Adrenal gland (tissue), 12 donors: ENCODE results near the gene ATP2B3. TPM values are rescaled to one million over a fixed set of nuclear protein-coding genes. Genes with fewer than 3 reads are reported as not detected.
"Not testable (repeated sequence)": the region's sequence is repeated elsewhere in the genome, so short reads cannot be mapped to it uniquely, and the experiment has no call there.

ENCODE experiments used
- DNase-seq, 7 donors: peaks; one replicate each; pipeline ENCODE4 v3.0.0-alpha.2; 2019 to 2020
- H3K27ac ChIP-seq, 5 donors: fragments of 200-600 bp; sonication (generic) in 4 of 5; 1 replicate in 3 of 5; 2 replicates in 2 of 5; pipeline versions ENCODE4 v1.5.1 to v1.8.0; 2016 to 2020; ENCODE audit warnings: mild to moderate bottlenecking in 1 of 5
- H3K27me3 ChIP-seq: fragments of 200-600 bp; 2 replicates; pipeline ENCODE4 v1.8.0; 2021
- H3K36me3 ChIP-seq, 2 donors: fragments of 200-600 bp; replicated peaks in 1 of 2; 1 replicate in 1 of 2; 2 replicates in 1 of 2; pipeline versions ENCODE4 v1.5.1 to v1.8.0; 2018 to 2022
- H3K4me1 ChIP-seq, 2 donors: fragments of 200-600 bp; replicated peaks in 1 of 2; 1 replicate in 1 of 2; 2 replicates in 1 of 2; pipeline versions ENCODE4 v1.5.1 to v1.8.0; 2018 to 2021
- H3K4me3 ChIP-seq, 4 donors: fragments of 200-600 bp; sonication (generic) in 3 of 4; one replicate each; pipeline ENCODE4 v1.5.1; 2016 to 2018
- H3K9me3 ChIP-seq, 3 donors: fragments of 200-600 bp; sonication (generic) in 1 of 3; replicated peaks in 1 of 3; 1 replicate in 2 of 3; 2 replicates in 1 of 3; pipeline versions ENCODE4 v1.5.1 to v1.8.0; 2016 to 2021
- CTCF ChIP-seq, 6 experiments: fragments of 450-650 bp in 4 of 6; fragments of 200-600 bp in 2 of 6; sonication (generic) in 1 of 6; IDR thresholded peaks; 1 replicate in 5 of 6; 2 replicates in 1 of 6; pipeline versions ENCODE4 v1.5.1 to v1.8.0; 2016 to 2021; ENCODE audit warnings: antibody characterized with exemption in 6 of 6, mild to moderate bottlenecking in 2 of 6, moderate library complexity in 1 of 6
- POLR2A ChIP-seq, 2 donors: fragments of 450-650 bp; IDR thresholded peaks; one replicate each; pipeline ENCODE4 v1.6.1; 2017; ENCODE audit warnings: antibody characterized with exemption in 2 of 2, mild to moderate bottlenecking in 2 of 2, moderate library complexity in 1 of 2
- WGBS, 4 donors: extraction: QIAGEN DNeasy Blood & Tissue Kit in 2 of 4; methylation state at CpG; one replicate each; pipeline versions ENCODE4 v1.1.5 to v1.1.7; 2013 to 2017; 5-methylcytosine and 5-hydroxymethylcytosine counted together
- intact Hi-C, 2 donors: fragments of 100-400 bp; cut with DNase I; formaldehyde crosslinking; loops; one replicate each; pipeline versions ENCODE4 v1.14.1 to v1.15.0; 2022 to 2023
- polyA plus RNA-seq, 3 donors: library from polyadenylated mRNA; stranded (reverse); fragments of 200-250 nt in 2 of 3; fragments of 350-450 nt in 1 of 3; fragmentation: Illumina TruSeq in 1 of 3; extraction: RNeasy Lipid Tissue Mini Kit (QIAGEN cat#74804) in 1 of 3; gene quantifications; one replicate each; pipeline ENCODE4 v1.2.3, GENCODE V29; 2013 to 2014
- total RNA-seq, 9 donors: library from RNA; depleted of rRNA in 4 of 9; stranded (reverse); fragments of >200 nt in 4 of 9; fragments of 120-200 nt in 1 of 9; fragmentation: NEBNext Ultra II Directional in 1 of 9; extraction: Animal tissue kit (Norgen Biotek cat#: 25700) in 1 of 9; gene quantifications; one replicate each; pipeline versions ENCODE4 v1.1.0 to v1.2.4, GENCODE V29; 2013 to 2023
- donor health status: healthy with polysubstance abuse.
- donor health status: Bipolar disorder and iron deficiency.
- donor health status: DM: yes; HTN: yes; CAD: no.
- donor health status: DM: no; HTN: no; CAD: no.
- donor health status: DM: no; HTN: no; CAD: no.
- donor health status: DM: yes; HTN: yes; CAD: no.

ATP2B3 gene
- total and polyA plus RNA-seq, 12 donors = 1.1 to 46.4 (median 15.4) TPM

GRCh38 chrX:153603131-153603656 lies 85.8 kb downstream of the ATP2B3 start:
- no peaks in the 10 kb centered on the region for H3K9me3 ChIP-seq
- no peaks in the 10 kb centered on the region for H3K4me1 ChIP-seq
- H3K4me3 ChIP-seq = no peak overlapping the region
- no peak for TF ChIP-seq CTCF (IDR thresholded peaks at IDR 0.05)
- H3K27ac ChIP-seq = no peak overlapping the region
- no peaks in the 10 kb centered on the region for H3K27me3 ChIP-seq
- no peaks in the 10 kb centered on the region for H3K36me3 ChIP-seq
- 86 to 96% (median 93%) methylated on average over 5 to 17 of the region's 17 CpGs for whole genome bisulfite sequencing, 4 donors
- intact Hi-C loops = no loop called here
- no peak for DNase-seq

GRCh38 chrX:153604666-153605380 lies 87.4 kb downstream of the ATP2B3 start:
- H3K4me1 ChIP-seq, H3K36me3 ChIP-seq, H3K27me3 ChIP-seq, H3K27ac ChIP-seq, H3K9me3 ChIP-seq, intact Hi-C loops, DNase-seq, H3K4me3 ChIP-seq: not testable (repeated sequence)
- 76 to 95% (median 85%) methylated on average over 10 to 18 of the region's 18 CpGs for WGBS, 4 donors

GRCh38 chrX:153606503-153606902 lies 89.1 kb downstream of the ATP2B3 start:
- Histone ChIP-seq H3K36me3 (no peaks in the 10 kb centered on the region), H3K9me3 (no peaks in the 10 kb centered on the region), H3K27ac (no peak overlapping the region), H3K27me3 (peaks cover 4% of the 10 kb centered on the region), H3K4me1 (no peaks in the 10 kb centered on the region), H3K4me3 (no peak overlapping the region)
- TF ChIP-seq POLR2A (IDR thresholded peaks at IDR 0.05) = no peak
- intact Hi-C loops = no loop called here
- 81 to 92% (median 89%) methylated on average over 23 of the region's 23 CpGs for WGBS, 4 donors
- DNase-seq = no peak

GRCh38 chrX:153608376-153608775 lies 90.9 kb downstream of the ATP2B3 start:
- no peak for DNase-seq
- 52 to 74% (median 65%) methylated on average over 2 of the region's 2 CpGs for WGBS, 4 donors

GRCh38 chrX:153608806-153609205 lies 91.4 kb downstream of the ATP2B3 start:
- WGBS, 4 donors = 50 to 66% (median 54%) methylated on average over 4 of the region's 4 CpGs
- TF ChIP-seq POLR2A (IDR thresholded peaks at IDR 0.05) (no peak), CTCF (IDR thresholded peaks at IDR 0.05) (no peak)
- Histone ChIP-seq H3K4me1 (no peaks in the 10 kb centered on the region), H3K27me3 (peaks cover 7% of the 10 kb centered on the region), H3K36me3 (no peaks in the 10 kb centered on the region), H3K4me3 (no peak overlapping the region), H3K27ac (no peak overlapping the region), H3K9me3 (no peaks in the 10 kb centered on the region)
- no peak for DNase-seq
- intact Hi-C loops = no loop called here

More at GRCh38 chrX:153608376-153608775, 90.9 kb downstream of the ATP2B3 start:
- no peak overlapping the region for H3K27ac ChIP-seq
- TF ChIP-seq CTCF (IDR thresholded peaks at IDR 0.05) (no peak), POLR2A (IDR thresholded peaks at IDR 0.05) (no peak)
- H3K27me3 ChIP-seq = peaks cover 4% of the 10 kb centered on the region
- H3K4me3 ChIP-seq = no peak overlapping the region
- H3K9me3 ChIP-seq = no peaks in the 10 kb centered on the region
- intact Hi-C loops = no loop called here
- no peaks in the 10 kb centered on the region for H3K36me3 ChIP-seq
- H3K4me1 ChIP-seq = no peaks in the 10 kb centered on the region
